Ovary (tissue), 3 donors: ENCODE results near the gene SFSWAP.
"Not testable (repeated sequence)": the region's sequence is repeated elsewhere in the genome, so short reads cannot be mapped to it uniquely, and the experiment has no call there.

Experiments
- CTCF ChIP-seq, 3 donors: fragments of 450-650 bp in 2 of 3; fragments of 200-600 bp in 1 of 3; IDR thresholded peaks; one replicate each; pipeline versions ENCODE4 v1.5.1 to v1.8.0; 2016 to 2022; ENCODE audit warnings: antibody characterized with exemption in 3 of 3, mild to moderate bottlenecking in 1 of 3
- EP300 ChIP-seq: sonication (generic); formaldehyde crosslinking; IDR thresholded peaks from one replicate; pipeline ENCODE4 v1.6.1; 2017; ENCODE audit warnings: antibody characterized with exemption
- POLR2A ChIP-seq: fragments of 450-650 bp; IDR thresholded peaks from one replicate; pipeline ENCODE4 v1.6.1; 2017; ENCODE audit warnings: antibody characterized with exemption, mild to moderate bottlenecking, moderate library complexity
- donor health status: DM: no; HTN: no; CAD: no.

- not testable (repeated sequence) for TF ChIP-seq EP300; CTCF (IDR thresholded peaks at IDR 0.05); POLR2A
These were observed 48.5 kb upstream of the SFSWAP start for GRCh38 chr12:131662346-131662745.
